Psoas muscle (tissue), 8 donors: ENCODE data around the gene ZNF350. TPM values are rescaled to one million over a fixed set of nuclear protein-coding genes. Genes with fewer than 3 reads are reported as not detected.
"Not testable (repeated sequence)": the region's sequence is repeated elsewhere in the genome, so short reads cannot be mapped to it uniquely, and the experiment has no call there.

ENCODE experiments used
- ATAC-seq, 4 donors: fragments of 200-7000 bp; cut with Tn5 transposase; one replicate each; pipeline ENCODE4 v1.9.1; 2020; ENCODE audit warnings: moderate library complexity in 3 of 4, mild to moderate bottlenecking in 2 of 4
- DNase-seq, 2 donors: peaks; one replicate each; pipeline ENCODE4 v3.0.0-alpha.2; 2020
- H3K27ac ChIP-seq: fragments of 200-600 bp; one replicate; pipeline ENCODE4 v1.8.0; 2022
- H3K27me3 ChIP-seq, 3 donors: fragments of 200-600 bp in 1 of 3; one replicate each; pipeline versions ENCODE4 v1.6.1 to v1.8.0; 2013 to 2022; ENCODE audit warnings: low read length in 2 of 3, mild to moderate bottlenecking in 2 of 3, moderate library complexity in 1 of 3; ENCODE audit not compliant: insufficient read depth in 3 of 3
- H3K36me3 ChIP-seq, 2 donors: fragments of 200-600 bp in 1 of 2; one replicate each; pipeline versions ENCODE4 v1.6.1 to v1.8.0; 2013 to 2022; ENCODE audit warnings: low read depth in 1 of 2, mild to moderate bottlenecking in 1 of 2, moderate library complexity in 1 of 2; ENCODE audit not compliant: insufficient read depth in 1 of 2
- H3K4me1 ChIP-seq: fragments of 200-600 bp; one replicate; pipeline ENCODE4 v1.8.0; 2022
- H3K4me3 ChIP-seq: fragments of 200-600 bp; one replicate; pipeline ENCODE4 v1.8.0; 2022; ENCODE audit warnings: mild to moderate bottlenecking
- H3K9me3 ChIP-seq: fragments of 200-600 bp; one replicate; pipeline ENCODE4 v1.8.0; 2022
- WGBS, 3 donors: extraction: QIAGEN DNeasy Blood & Tissue Kit; methylation state at CpG; one replicate each; pipeline versions ENCODE4 v1.1.6 to v1.1.7; 2013; 5-methylcytosine and 5-hydroxymethylcytosine counted together
- intact Hi-C, 2 donors: fragments of 100-400 bp; cut with DNase I; formaldehyde crosslinking; loops; one replicate each; pipeline versions ENCODE4 v1.11.0 to v1.14.2; 2022
- long read RNA-seq, 2 donors: library from polyadenylated mRNA; unstranded; transcript quantifications; one replicate each; pipeline ENCODE4 v2.0.0, GENCODE V29; 2021
- polyA plus RNA-seq, 3 donors: library from polyadenylated mRNA; stranded (reverse); fragments of 200-250 nt; gene quantifications; one replicate each; pipeline ENCODE4 v1.2.3, GENCODE V29; 2013
- total RNA-seq, 4 donors: library from RNA; stranded (reverse); fragmentation: NEBNext Ultra II Directional in 2 of 4; extraction: Animal tissue kit (Norgen Biotek cat#: 25700) in 2 of 4; gene quantifications; one replicate each; pipeline versions ENCODE4 v1.2.1 to v1.2.4, GENCODE V29; 2021 to 2023
- TF ChIP-seq, protein P1 (sequence below): fragments of 200-600 bp; IDR thresholded peaks from one replicate; pipeline ENCODE4 v1.8.0; 2022; ENCODE audit warnings: antibody characterized with exemption
- donor health status: healthy with polysubstance abuse.
- donor health status: DM: no; HTN: no; CAD: no; lungs with moderate emphysema.
- donor health status: Bipolar disorder and iron deficiency.
- donor health status: healthy.
- donor health status: DM: yes; HTN: yes; CAD: no.
- donor health status: DM: no; HTN: no; CAD: no.
- donor health status: DM: no; HTN: no; CAD: no.
- donor health status: DM: yes; HTN: yes; CAD: no.

ZNF350 gene
- 1 to 10 TPM; 2.9 to 7.2 (median 4.9) TPM for total RNA-seq
- polyA plus RNA-seq, result 10 to 100 TPM in 1 of 3 donors, 1 to 10 TPM in 2; 3.5 to 12.7 (median 7.2) TPM
- long read RNA-seq, donor 1, partial matches to known transcripts, result 0 of 6 reads
- long read RNA-seq, donor 1, other reads (novel, unspliced or antisense), result 3 of 6 reads
- long read RNA-seq, donor 2, partial matches to known transcripts, result 0 of 8 reads
- long read RNA-seq, donor 2, other reads (novel, unspliced or antisense), result 4 of 8 reads

GRCh38 chr19:51986309-51987291 is at the start of gene ZNF350:
TSS of gene ZNF350 (minus strand) at chr19:51986840. CDS start at chr19:51974360, 12,480 bp downstream.
- peaks cover 6% of the 10 kb centered on the region for H3K4me1 ChIP-seq
- H3K27me3 ChIP-seq, result no peaks in the 10 kb centered on the region
- DNase-seq (peak; percentile 90 to 93), ATAC-seq (peak; percentile 99 to 100 (median 100))
- H3K9me3 ChIP-seq, result peaks cover 57% of the 10 kb centered on the region
- H3K4me3 ChIP-seq, result peak within 1 kb of the TSS; percentile 92
- intact Hi-C loops, result loop anchor here in 1 of 2 donors (5.0 to 10.0 kb wide), 3 partner anchors 41 to 82 kb away; partner anchors contain the start of genes ZNF432, ZNF614 and ZNF649
- no peaks in the 10 kb centered on the region for H3K36me3 ChIP-seq
- peak within 1 kb of the TSS; percentile 79 for H3K27ac ChIP-seq
- 2 to 3% (median 2%) methylated on average over 33 of the region's 33 CpGs for WGBS, 3 donors
- TF ChIP-seq, protein P1, sequence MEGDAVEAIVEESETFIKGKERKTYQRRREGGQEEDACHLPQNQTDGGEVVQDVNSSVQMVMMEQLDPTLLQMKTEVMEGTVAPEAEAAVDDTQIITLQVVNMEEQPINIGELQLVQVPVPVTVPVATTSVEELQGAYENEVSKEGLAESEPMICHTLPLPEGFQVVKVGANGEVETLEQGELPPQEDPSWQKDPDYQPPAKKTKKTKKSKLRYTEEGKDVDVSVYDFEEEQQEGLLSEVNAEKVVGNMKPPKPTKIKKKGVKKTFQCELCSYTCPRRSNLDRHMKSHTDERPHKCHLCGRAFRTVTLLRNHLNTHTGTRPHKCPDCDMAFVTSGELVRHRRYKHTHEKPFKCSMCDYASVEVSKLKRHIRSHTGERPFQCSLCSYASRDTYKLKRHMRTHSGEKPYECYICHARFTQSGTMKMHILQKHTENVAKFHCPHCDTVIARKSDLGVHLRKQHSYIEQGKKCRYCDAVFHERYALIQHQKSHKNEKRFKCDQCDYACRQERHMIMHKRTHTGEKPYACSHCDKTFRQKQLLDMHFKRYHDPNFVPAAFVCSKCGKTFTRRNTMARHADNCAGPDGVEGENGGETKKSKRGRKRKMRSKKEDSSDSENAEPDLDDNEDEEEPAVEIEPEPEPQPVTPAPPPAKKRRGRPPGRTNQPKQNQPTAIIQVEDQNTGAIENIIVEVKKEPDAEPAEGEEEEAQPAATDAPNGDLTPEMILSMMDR, result no peak

DNA sequence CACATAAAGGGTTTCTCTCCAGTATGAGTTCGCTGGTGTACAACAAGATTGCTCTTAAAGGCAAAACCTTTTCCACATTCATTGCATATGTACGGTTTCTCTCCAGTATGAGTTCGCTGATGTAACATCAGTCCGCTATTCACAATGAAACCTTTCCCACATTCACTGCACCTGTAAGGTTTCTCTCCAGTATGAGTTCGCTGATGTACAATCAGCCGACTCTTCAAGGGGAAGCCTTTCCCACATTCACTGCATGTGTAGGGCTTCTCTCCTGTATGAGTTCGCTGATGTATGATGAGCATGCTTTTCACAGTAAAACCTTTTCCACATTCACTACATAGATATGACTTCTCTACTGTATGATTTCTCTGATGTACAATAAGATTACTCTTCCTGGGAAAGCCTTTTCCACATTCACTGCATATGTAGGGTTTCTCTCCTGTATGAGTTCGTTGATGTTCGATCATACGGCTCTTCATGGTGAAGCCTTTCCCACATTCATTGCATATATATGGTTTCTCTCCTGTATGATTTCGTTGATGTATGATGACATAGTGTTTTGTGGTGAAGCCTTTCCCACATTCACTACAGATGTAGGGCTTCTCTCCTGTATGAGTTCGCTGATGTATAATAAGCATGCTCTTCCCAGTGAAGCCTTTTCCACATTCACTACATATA is 47.5 kb upstream of the ZNF350 start:
- ATAC-seq, result no peak
- Histone ChIP-seq H3K27ac (no peak overlapping the region), H3K36me3 (peaks cover 49 to 63% of the 10 kb centered on the region in 2 donors), H3K27me3 (no peaks in the 10 kb centered on the region), H3K9me3 (peaks cover 95% of the 10 kb centered on the region), H3K4me1 (no peaks in the 10 kb centered on the region), H3K4me3 (no peak overlapping the region)
- intact Hi-C loops, result no loop called here
- 98 to 99% (median 98%) methylated on average over 12 of the region's 12 CpGs for WGBS, 3 donors
- no peak for DNase-seq
- TF ChIP-seq, protein P1, result no peak

GRCh38 chr19:52028780-52029123 is 42.1 kb upstream of the ZNF350 start:
- intact Hi-C loops, result loop anchor here (2.0 to 5.0 kb wide), 3 partner anchors 20 to 41 kb away; partner anchors contain the start of genes ZNF432 (in 2 of the 2), ZNF350 (in 1 of the 2) and ZNF615 (in 1 of the 2)
- peaks cover 69% of the 10 kb centered on the region for H3K9me3 ChIP-seq
- peak overlapping the region; percentile 92 for H3K4me3 ChIP-seq
- DNase-seq, result no peak
- TF ChIP-seq, protein P1, result no peak
- peak overlapping the region; percentile 96 for H3K27ac ChIP-seq
- peaks cover 17 to 39% of the 10 kb centered on the region in 2 donors for H3K36me3 ChIP-seq
- no peaks in the 10 kb centered on the region for H3K27me3 ChIP-seq
- H3K4me1 ChIP-seq, result peaks cover 5% of the 10 kb centered on the region
- ATAC-seq, result peak in 3 of 4 donors; percentile 17 to 38 (median 24)
- 16 to 19% (median 18%) methylated on average over 5 of the region's 5 CpGs for WGBS, 3 donors

DNA sequence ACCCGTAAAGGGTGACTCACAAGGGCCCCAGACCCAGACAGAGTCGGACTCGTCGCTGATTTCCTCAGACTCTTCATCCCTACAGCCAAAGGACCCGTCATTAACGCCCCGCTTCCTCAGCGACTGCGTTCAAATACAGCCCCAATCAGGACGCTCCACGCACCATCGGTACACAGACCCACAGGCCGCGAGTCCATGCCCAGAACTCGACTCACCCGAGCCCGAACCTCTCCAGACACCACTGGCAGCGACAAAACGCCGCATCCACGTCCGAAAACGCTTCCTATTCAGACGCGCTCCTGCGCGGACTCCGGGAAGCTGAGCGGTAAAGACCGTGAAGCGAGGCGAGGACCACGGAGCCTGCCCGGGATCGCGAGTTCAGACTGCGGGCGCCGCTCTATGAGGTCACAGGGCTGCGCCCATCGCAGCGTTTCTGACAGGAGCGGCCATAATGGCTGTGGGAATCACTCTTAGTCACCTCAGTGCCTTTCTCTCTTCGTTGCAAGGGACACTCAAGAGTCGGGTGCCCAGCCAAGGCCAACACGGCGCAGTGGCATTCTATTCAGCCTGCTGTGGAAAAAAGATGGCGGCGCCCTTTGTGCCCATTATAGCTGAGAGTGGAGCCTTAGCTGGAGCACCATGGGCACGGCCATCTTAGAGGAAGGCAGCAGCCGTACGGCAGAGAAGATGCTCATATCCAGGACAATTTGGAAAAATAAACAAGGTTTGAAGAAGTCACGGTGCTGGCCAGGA is 41.6 kb upstream of the ZNF350 start, which contains the start of gene ZNF614:
Gene ZNF614 (minus strand): TSS at position 353 of the 753 bp plus-strand sequence. CDS start 2,634 bp downstream, outside the sequence.
- Histone ChIP-seq H3K27me3 (no peaks in the 10 kb centered on the region), H3K4me1 (peaks cover 5% of the 10 kb centered on the region), H3K36me3 (peaks cover 13 to 39% of the 10 kb centered on the region in 2 donors), H3K27ac (peak within 1 kb of the TSS; percentile 96), H3K4me3 (peak within 1 kb of the TSS; percentile 92), H3K9me3 (peaks cover 69% of the 10 kb centered on the region)
- intact Hi-C loops, result loop anchor here (2.0 to 5.0 kb wide), 3 partner anchors 19 to 41 kb away; partner anchors contain the start of genes ZNF432 (in 2 of the 2), ZNF350 (in 1 of the 2) and ZNF615 (in 1 of the 2)
- WGBS, 3 donors, result 0% methylated on average over 53 of the region's 53 CpGs
- peak; percentile 88 to 94 for DNase-seq
- peak; percentile 98 for ATAC-seq
- TF ChIP-seq, protein P1, result no peak

DNA sequence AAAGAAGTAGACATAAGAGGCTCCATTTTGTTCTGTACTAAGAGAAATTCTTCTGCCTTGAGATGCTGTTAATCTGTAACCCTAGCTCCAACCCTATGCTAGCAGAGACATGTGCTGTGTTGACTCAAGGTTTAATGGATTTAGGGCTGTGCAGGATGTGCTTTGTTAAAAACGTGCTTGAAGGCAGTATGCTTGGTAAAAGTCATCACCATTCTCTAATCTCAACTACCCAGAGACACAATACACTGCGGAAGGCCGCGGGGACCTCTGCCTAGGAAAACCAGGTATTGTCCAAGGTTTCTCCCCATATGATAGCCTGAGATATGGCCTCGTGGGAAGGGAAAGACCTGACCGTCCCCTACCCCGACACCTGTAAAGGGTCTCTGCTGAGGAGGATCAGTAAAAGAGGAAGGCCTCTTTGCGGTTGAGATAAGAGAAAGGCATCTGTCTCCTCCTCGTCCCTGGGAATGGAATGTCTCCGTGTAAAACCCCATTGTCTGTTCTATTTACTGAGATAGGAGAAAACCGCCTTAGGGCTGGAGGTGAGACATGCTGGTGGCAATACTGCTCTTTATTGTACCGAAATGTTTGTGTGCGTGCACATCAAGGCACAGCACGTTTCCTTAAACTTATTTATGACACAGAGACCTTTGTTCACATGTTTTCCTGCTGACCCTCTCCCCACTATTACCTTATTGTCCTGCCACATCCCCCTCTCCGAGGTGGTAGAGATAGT is 39.8 kb upstream of the ZNF350 start:
- H3K27ac ChIP-seq, DNase-seq, H3K4me3 ChIP-seq, ATAC-seq, H3K27me3 ChIP-seq, H3K4me1 ChIP-seq: not testable (repeated sequence)
- peaks cover 61% of the 10 kb centered on the region for H3K9me3 ChIP-seq
- WGBS, 3 donors, result 86 to 93% (median 91%) methylated on average over 15 of the region's 15 CpGs
- peaks cover 16 to 54% of the 10 kb centered on the region in 2 donors for H3K36me3 ChIP-seq
- intact Hi-C loops, result loop anchor here in 1 of 2 donors (5.0 kb wide), 1 partner anchor 39 kb away; the partner anchor contains the start of gene ZNF350
